NB4 (cell line): ENCODE results near the gene MRPL34.

Source experiments
- DNase-seq: peaks from one replicate; pipeline ENCODE4 v3.0.0; 2010; ENCODE audit warnings: low read depth
- H3K4me3 ChIP-seq: one replicate; pipeline ENCODE4 v1.5.1; 2011; ENCODE audit warnings: mild to moderate bottlenecking, low read depth, low read length, moderate library complexity
- MAX ChIP-seq: IDR thresholded peaks from 2 replicates; pipeline ENCODE4 v1.6.1; 2011; ENCODE audit warnings: low read depth, low read length
- MYC ChIP-seq: IDR thresholded peaks from 2 replicates; pipeline ENCODE4 v1.6.1; 2011; ENCODE audit warnings: low read depth, low read length
- POLR2A ChIP-seq: IDR thresholded peaks from 2 replicates; pipeline ENCODE4 v1.6.1; 2011; ENCODE audit warnings: mild to moderate bottlenecking; ENCODE audit not compliant: insufficient read length; ENCODE audit errors: extremely low read depth
- TF ChIP-seq, protein P1 (sequence below): IDR thresholded peaks from one replicate; pipeline ENCODE4 v1.5.1; 2012; ENCODE audit warnings: low read depth, low read length

The MRPL34 gene

GRCh38 chr19:17323300-17323963, 17.8 kb downstream of the MRPL34 start:
- DNase-seq: no peak
- no peak overlapping the region for H3K4me3 ChIP-seq
- TF ChIP-seq MYC: no peak
- no peak for TF ChIP-seq POLR2A

GRCh38 chr19:17323964-17324332, 18.3 kb downstream of the MRPL34 start:
- H3K4me3 ChIP-seq: no peak overlapping the region
- no peak for TF ChIP-seq POLR2A
- TF ChIP-seq MYC: no peak
- no peak for TF ChIP-seq MAX
- TF ChIP-seq, protein P1, sequence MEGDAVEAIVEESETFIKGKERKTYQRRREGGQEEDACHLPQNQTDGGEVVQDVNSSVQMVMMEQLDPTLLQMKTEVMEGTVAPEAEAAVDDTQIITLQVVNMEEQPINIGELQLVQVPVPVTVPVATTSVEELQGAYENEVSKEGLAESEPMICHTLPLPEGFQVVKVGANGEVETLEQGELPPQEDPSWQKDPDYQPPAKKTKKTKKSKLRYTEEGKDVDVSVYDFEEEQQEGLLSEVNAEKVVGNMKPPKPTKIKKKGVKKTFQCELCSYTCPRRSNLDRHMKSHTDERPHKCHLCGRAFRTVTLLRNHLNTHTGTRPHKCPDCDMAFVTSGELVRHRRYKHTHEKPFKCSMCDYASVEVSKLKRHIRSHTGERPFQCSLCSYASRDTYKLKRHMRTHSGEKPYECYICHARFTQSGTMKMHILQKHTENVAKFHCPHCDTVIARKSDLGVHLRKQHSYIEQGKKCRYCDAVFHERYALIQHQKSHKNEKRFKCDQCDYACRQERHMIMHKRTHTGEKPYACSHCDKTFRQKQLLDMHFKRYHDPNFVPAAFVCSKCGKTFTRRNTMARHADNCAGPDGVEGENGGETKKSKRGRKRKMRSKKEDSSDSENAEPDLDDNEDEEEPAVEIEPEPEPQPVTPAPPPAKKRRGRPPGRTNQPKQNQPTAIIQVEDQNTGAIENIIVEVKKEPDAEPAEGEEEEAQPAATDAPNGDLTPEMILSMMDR: no peak

GRCh38 chr19:17324357-17325114, 18.9 kb downstream of the MRPL34 start:
- no peak for TF ChIP-seq POLR2A
- no peak for TF ChIP-seq MAX
- no peak for DNase-seq
- H3K4me3 ChIP-seq: no peak overlapping the region

More at GRCh38 chr19:17323964-17324332, 18.3 kb downstream of the MRPL34 start:
- no peak for DNase-seq

- no peak overlapping the region for H3K4me3 ChIP-seq
- no peak for DNase-seq
- TF ChIP-seq POLR2A (no peak), MAX (no peak), MYC (no peak)
- TF ChIP-seq, protein P1: no peak
Observed at GRCh38 chr19:17325133-17325532, 19.5 kb downstream of the MRPL34 start.

GRCh38 chr19:17325881-17326594, 20.4 kb downstream of the MRPL34 start:
- DNase-seq: no peak
- no peak overlapping the region for H3K4me3 ChIP-seq
- TF ChIP-seq, protein P1: no peak
- TF ChIP-seq MAX (no peak), MYC (no peak), POLR2A (no peak)

DNA sequence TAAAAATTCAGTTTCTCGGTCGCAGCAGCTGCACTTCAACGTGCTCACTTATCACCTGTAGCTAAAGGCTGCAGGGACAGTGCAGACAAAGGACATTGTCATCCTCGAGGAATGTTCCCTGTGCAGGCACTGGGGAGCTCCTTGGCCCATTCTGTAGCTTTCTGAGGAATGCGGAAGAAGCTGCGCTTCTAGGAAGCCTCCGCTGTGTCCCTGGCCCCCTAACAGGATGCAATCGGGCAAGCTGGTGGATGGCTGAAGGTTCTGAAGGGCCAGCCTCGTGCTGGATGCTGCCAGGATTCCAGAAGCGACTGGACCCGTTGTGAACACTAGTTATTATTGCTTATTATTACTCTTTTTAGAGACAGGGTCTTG, 20.9 kb downstream of the MRPL34 start:
- no peak for DNase-seq

More for the DNA sequence above, 20.9 kb downstream of the MRPL34 start:
- H3K4me3 ChIP-seq: no peak overlapping the region
- TF ChIP-seq POLR2A: no peak
- no peak for TF ChIP-seq MYC
- TF ChIP-seq, protein P1: no peak
- TF ChIP-seq MAX: no peak
